C4-2B (cell line): Measurements from ENCODE around the gene CD37.

ENCODE experiments used
- CTCF ChIP-seq: fragments of 450-650 bp; conservative IDR thresholded peaks from 2 replicates; pipeline ENCODE4 v1.5.1; 2017; ENCODE audit warnings: mild to moderate bottlenecking
- ZFX ChIP-seq: fragments of 450-650 bp; IDR thresholded peaks from 2 replicates; pipeline ENCODE4 v1.6.1; 2017

DNA sequence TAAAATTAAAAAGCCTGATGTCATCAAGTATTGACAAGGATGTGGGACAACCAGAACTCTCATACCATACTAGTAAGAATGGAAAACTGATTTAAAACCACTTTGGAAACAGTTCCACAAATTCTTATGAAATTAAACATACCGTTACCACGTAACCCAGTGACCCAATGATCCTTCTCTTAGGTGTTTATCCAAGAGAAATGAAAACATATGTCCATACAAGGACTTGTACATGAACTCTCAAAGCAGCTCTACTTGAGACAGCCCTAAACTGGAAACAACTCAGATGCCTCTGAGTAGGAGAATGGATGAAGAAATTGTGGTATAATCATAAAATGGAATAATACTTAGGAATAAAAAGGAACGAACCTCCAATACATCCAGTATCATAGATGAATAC lies 37.8 kb upstream of the CD37 start:
- no peak for TF ChIP-seq CTCF
- no peak for TF ChIP-seq ZFX
